ENCODE data around the gene PHF14. TPM values are rescaled to one million over a fixed set of nuclear protein-coding genes. Genes with fewer than 3 reads are reported as not detected.

Gene PHF14
- total RNA-seq, 1 experiment from 2014 or later: 40.2 TPM

- CTCF ChIA-PET: no interaction called here
- intact Hi-C loops (cut with micrococcal nuclease; ENCODE audit: unreplicated experiment): no loop called here
- H3K27ac Mint-ChIP-seq (ENCODE audit: unreplicated experiment): no peak overlapping the region
Observed at GRCh38 chr7:11128498-11128897, 154.8 kb downstream of the PHF14 start.

GRCh38 chr7:11130012-11130411 lies 156.3 kb downstream of the PHF14 start:
- no TSS peak for BruUV-seq (replicated peaks)
- CTCF ChIA-PET: no interaction called here
- TF ChIP-seq, protein P1, sequence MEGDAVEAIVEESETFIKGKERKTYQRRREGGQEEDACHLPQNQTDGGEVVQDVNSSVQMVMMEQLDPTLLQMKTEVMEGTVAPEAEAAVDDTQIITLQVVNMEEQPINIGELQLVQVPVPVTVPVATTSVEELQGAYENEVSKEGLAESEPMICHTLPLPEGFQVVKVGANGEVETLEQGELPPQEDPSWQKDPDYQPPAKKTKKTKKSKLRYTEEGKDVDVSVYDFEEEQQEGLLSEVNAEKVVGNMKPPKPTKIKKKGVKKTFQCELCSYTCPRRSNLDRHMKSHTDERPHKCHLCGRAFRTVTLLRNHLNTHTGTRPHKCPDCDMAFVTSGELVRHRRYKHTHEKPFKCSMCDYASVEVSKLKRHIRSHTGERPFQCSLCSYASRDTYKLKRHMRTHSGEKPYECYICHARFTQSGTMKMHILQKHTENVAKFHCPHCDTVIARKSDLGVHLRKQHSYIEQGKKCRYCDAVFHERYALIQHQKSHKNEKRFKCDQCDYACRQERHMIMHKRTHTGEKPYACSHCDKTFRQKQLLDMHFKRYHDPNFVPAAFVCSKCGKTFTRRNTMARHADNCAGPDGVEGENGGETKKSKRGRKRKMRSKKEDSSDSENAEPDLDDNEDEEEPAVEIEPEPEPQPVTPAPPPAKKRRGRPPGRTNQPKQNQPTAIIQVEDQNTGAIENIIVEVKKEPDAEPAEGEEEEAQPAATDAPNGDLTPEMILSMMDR (IDR thresholded peaks at IDR 0.05; ENCODE audit: unreplicated experiment): no peak
- no peak overlapping the region for H3K27ac Mint-ChIP-seq (ENCODE audit: unreplicated experiment)
- no peak overlapping the region for H3K4me3 Mint-ChIP-seq (ENCODE audit: low read depth, unreplicated experiment)
- H3K9me3 Mint-ChIP-seq (ENCODE audit: low read depth, unreplicated experiment): no peaks in the 10 kb centered on the region
- no peaks in the 10 kb centered on the region for H3K27me3 Mint-ChIP-seq (ENCODE audit: unreplicated experiment)
- DNase-seq: no peak
- intact Hi-C loops (cut with micrococcal nuclease; ENCODE audit: unreplicated experiment): no loop called here
- no peaks in the 10 kb centered on the region for H3K36me3 Mint-ChIP-seq (ENCODE audit: insufficient read depth, unreplicated experiment)
- no peaks in the 10 kb centered on the region for H3K4me1 Mint-ChIP-seq (ENCODE audit: low read depth, unreplicated experiment)

More at GRCh38 chr7:11128498-11128897, 154.8 kb downstream of the PHF14 start:
- no peaks in the 10 kb centered on the region for H3K9me3 Mint-ChIP-seq (ENCODE audit: low read depth, unreplicated experiment)
- H3K36me3 Mint-ChIP-seq (ENCODE audit: insufficient read depth, unreplicated experiment): no peaks in the 10 kb centered on the region
- BruUV-seq (replicated peaks): no TSS peak
- TF ChIP-seq, protein P1 (IDR thresholded peaks at IDR 0.05; ENCODE audit: unreplicated experiment): no peak
- no peaks in the 10 kb centered on the region for H3K4me1 Mint-ChIP-seq (ENCODE audit: low read depth, unreplicated experiment)
- no peaks in the 10 kb centered on the region for H3K27me3 Mint-ChIP-seq (ENCODE audit: unreplicated experiment)
- no peak for DNase-seq
- H3K4me3 Mint-ChIP-seq (ENCODE audit: low read depth, unreplicated experiment): no peak overlapping the region

GRCh38 chr7:11130601-11131000 lies 156.9 kb downstream of the PHF14 start:
- DNase-seq: no peak
- Mint-ChIP-seq H3K27ac (ENCODE audit: unreplicated experiment) (no peak overlapping the region), H3K9me3 (ENCODE audit: low read depth, unreplicated experiment) (no peaks in the 10 kb centered on the region), H3K27me3 (ENCODE audit: unreplicated experiment) (no peaks in the 10 kb centered on the region), H3K4me1 (ENCODE audit: low read depth, unreplicated experiment) (no peaks in the 10 kb centered on the region), H3K4me3 (ENCODE audit: low read depth, unreplicated experiment) (no peak overlapping the region), H3K36me3 (ENCODE audit: insufficient read depth, unreplicated experiment) (no peaks in the 10 kb centered on the region)
- no TSS peak for BruUV-seq (replicated peaks)
- intact Hi-C loops (cut with micrococcal nuclease; ENCODE audit: unreplicated experiment): no loop called here
- CTCF ChIA-PET: no interaction called here
- TF ChIP-seq, protein P1 (IDR thresholded peaks at IDR 0.05; ENCODE audit: unreplicated experiment): no peak

DNA sequence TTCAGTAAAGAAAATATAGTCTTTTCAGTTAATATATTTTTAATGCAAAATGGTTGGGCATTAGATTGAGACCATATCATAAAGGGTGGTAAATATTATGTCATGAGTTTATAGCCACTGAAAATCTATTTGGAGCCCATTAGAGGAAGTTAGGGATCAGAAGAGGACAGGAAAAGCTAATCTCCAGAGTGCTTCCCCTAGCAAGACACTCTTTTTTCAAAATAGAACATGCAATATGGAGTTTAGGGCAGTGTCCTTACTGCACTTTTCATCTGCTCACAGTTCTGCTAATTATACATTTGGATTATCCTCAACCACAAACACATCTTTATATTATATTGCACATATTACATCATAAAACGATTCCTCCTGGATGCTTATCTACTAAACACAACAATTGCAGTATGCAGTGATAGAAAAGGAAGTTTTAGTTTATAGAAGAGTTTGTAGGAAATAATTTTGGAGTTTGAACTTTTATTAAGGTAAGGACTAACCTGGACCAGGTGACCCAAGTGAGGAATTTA lies 159.8 kb downstream of the PHF14 start:
- DNase-seq: no peak
- Mint-ChIP-seq H3K9me3 (ENCODE audit: low read depth, unreplicated experiment) (no peaks in the 10 kb centered on the region), H3K27ac (ENCODE audit: unreplicated experiment) (no peak overlapping the region), H3K4me3 (ENCODE audit: low read depth, unreplicated experiment) (no peak overlapping the region), H3K27me3 (ENCODE audit: unreplicated experiment) (no peaks in the 10 kb centered on the region), H3K36me3 (ENCODE audit: insufficient read depth, unreplicated experiment) (no peaks in the 10 kb centered on the region), H3K4me1 (ENCODE audit: low read depth, unreplicated experiment) (no peaks in the 10 kb centered on the region)
- BruUV-seq (replicated peaks): no TSS peak
- TF ChIP-seq, protein P1 (IDR thresholded peaks at IDR 0.05; ENCODE audit: unreplicated experiment): no peak
- intact Hi-C loops (cut with micrococcal nuclease; ENCODE audit: unreplicated experiment): no loop called here
- CTCF ChIA-PET: no interaction called here

Measured in Calu3 (cell line).